SK-N-SH (cell line): ENCODE measurements around the gene CHFR. TPM values are rescaled to one million over a fixed set of nuclear protein-coding genes. Genes with fewer than 3 reads are reported as not detected.

ENCODE experiments used
- CTCF ChIA-PET: fragments of 300-600, 350-600 bp; formaldehyde crosslinking; extraction: SDS; loops from one replicate; lab custom pipeline; 2021; lab: Yijun Ruan, JAX
- POLR2A ChIA-PET: fragments of 350-600 bp; sonication (Branson Sonifier 250); formaldehyde crosslinking; extraction: SDS; loops from one replicate; lab custom pipeline; 2020; ENCODE audit warnings: antibody characterized with exemption, inconsistent platforms; lab: Yijun Ruan, JAX
- DNase-seq: peaks from one replicate; pipeline ENCODE4 v3.0.0; 2012
- H2AFZ ChIP-seq: fragments of 200-600 bp; sonication (generic); 2 replicates; pipeline ENCODE4 v1.8.1; 2016; ENCODE audit warnings: antibody characterized with exemption, mild to moderate bottlenecking, low read depth
- H3F3A ChIP-seq: fragments of 200-600 bp; sonication (generic); replicated peaks from 2 replicates; pipeline ENCODE3; 2016; ENCODE audit warnings: antibody characterized with exemption, mild to moderate bottlenecking; ENCODE audit not compliant: insufficient read depth
- H3K27ac ChIP-seq, 2 experiments: fragments of 200-500 bp in 1 of 2; fragments of 200-600 bp in 1 of 2; sonication (Bioruptor generic) in 1 of 2; sonication (generic), shearing (Covaris generic) in 1 of 2; 2 replicates each; pipeline versions ENCODE4 v1.5.1 to v1.6.1; 2014 to 2016; ENCODE audit warnings: low read depth in 2 of 2, inconsistent platforms in 1 of 2, low read length in 1 of 2, mild to moderate bottlenecking in 1 of 2, mixed read lengths in 1 of 2
- H3K27me3 ChIP-seq: fragments of 200-600 bp; sonication (generic), shearing (Covaris generic); 2 replicates; pipeline ENCODE4 v1.6.1; 2016; ENCODE audit warnings: mixed run types; ENCODE audit not compliant: insufficient read depth
- H3K36me3 ChIP-seq, 2 experiments: fragments of 200-500 bp in 1 of 2; fragments of 200-600 bp in 1 of 2; sonication (Bioruptor generic) in 1 of 2; sonication (generic) in 1 of 2; replicated peaks in 1 of 2; 2 replicates each; pipeline versions ENCODE3 to v1.5.1; 2014 to 2016; ENCODE audit warnings: low read length in 1 of 2, mild to moderate bottlenecking in 1 of 2; ENCODE audit not compliant: insufficient read depth in 2 of 2, control insufficient read depth in 1 of 2
- H3K4me1 ChIP-seq, 2 experiments: fragments of 200-500 bp in 1 of 2; fragments of 200-600 bp in 1 of 2; sonication (Bioruptor generic) in 1 of 2; sonication (generic), shearing (Covaris generic) in 1 of 2; 2 replicates each; pipeline versions ENCODE4 v1.5.1 to v1.6.1; 2014 to 2016; ENCODE audit warnings: low read depth in 1 of 2, low read length in 1 of 2, mixed run types in 1 of 2; ENCODE audit not compliant: insufficient read depth in 2 of 2, control insufficient read depth in 1 of 2
- H3K4me2 ChIP-seq: fragments of 200-600 bp; sonication (generic), shearing (Covaris generic); 2 replicates; pipeline ENCODE4 v1.6.1; 2017; ENCODE audit warnings: mixed run types
- H3K4me3 ChIP-seq, 2 experiments: fragments of 200-500 bp in 1 of 2; fragments of 200-600 bp in 1 of 2; sonication (Bioruptor generic) in 1 of 2; sonication (generic), shearing (Covaris generic) in 1 of 2; 2 replicates each; pipeline versions ENCODE4 v1.5.1 to v1.8.1; 2014 to 2016; ENCODE audit warnings: low read depth in 2 of 2, inconsistent platforms in 1 of 2, low read length in 1 of 2, mild to moderate bottlenecking in 1 of 2, mixed read lengths in 1 of 2, moderate library complexity in 1 of 2
- H3K79me2 ChIP-seq: fragments of 200-600 bp; sonication (generic); 2 replicates; pipeline ENCODE4 v1.8.1; 2017; ENCODE audit warnings: mild to moderate bottlenecking; ENCODE audit not compliant: insufficient read depth
- H3K9ac ChIP-seq: fragments of 200-600 bp; sonication (generic); 2 replicates; pipeline ENCODE4 v1.6.1; 2017; ENCODE audit warnings: mixed run types
- H3K9me2 ChIP-seq: fragments of 200-600 bp; sonication (generic); 2 replicates; pipeline ENCODE4 v1.6.1; 2017; ENCODE audit warnings: mixed run types
- H3K9me3 ChIP-seq: fragments of 200-600 bp; sonication (generic); 2 replicates; pipeline ENCODE4 v1.6.1; 2017; ENCODE audit warnings: mixed run types, mild to moderate bottlenecking, moderate library complexity
- H4K20me1 ChIP-seq: fragments of 200-600 bp; sonication (generic); 2 replicates; pipeline ENCODE4 v1.6.1; 2017; ENCODE audit warnings: mild to moderate bottlenecking, mixed run types; ENCODE audit not compliant: insufficient read depth
- CHD2 ChIP-seq: fragments of 150-350 bp; IDR thresholded peaks from 2 replicates; pipeline ENCODE4 v1.6.1; 2018; ENCODE audit warnings: low read length; ENCODE audit not compliant: partially characterized antibody
- CTCF ChIP-seq: fragments of 200-600 bp; sonication (generic); IDR thresholded peaks from 2 replicates; pipeline ENCODE4 v1.6.1; 2017; ENCODE audit warnings: antibody characterized with exemption, mild to moderate bottlenecking, moderate library complexity
- ELF1 ChIP-seq: IDR thresholded peaks from 2 replicates; pipeline ENCODE4 v1.4.0; 2012
- EZH2phosphoT487 ChIP-seq: fragments of 200-600 bp; sonication (generic); IDR thresholded peaks from 2 replicates; pipeline ENCODE4 v1.6.1; 2017; ENCODE audit warnings: low read depth, mixed run types, mild to moderate bottlenecking, antibody characterized with exemption, moderate library complexity, borderline replicate concordance
- FOXJ3 ChIP-seq: sonication (generic); formaldehyde crosslinking; IDR thresholded peaks from 2 replicates; pipeline ENCODE4 v1.5.1; 2020; ENCODE audit warnings: mild to moderate bottlenecking, missing genetic modification reagents
- FOXM1 ChIP-seq: IDR thresholded peaks from 2 replicates; pipeline ENCODE4 v1.4.0; 2012; ENCODE audit warnings: low read depth, mild to moderate bottlenecking
- GABPA ChIP-seq: IDR thresholded peaks from 2 replicates; pipeline ENCODE4 v1.4.0; 2012; ENCODE audit warnings: low read depth, mild to moderate bottlenecking
- GATA2 ChIP-seq: sonication (generic); formaldehyde crosslinking; IDR thresholded peaks from 2 replicates; pipeline ENCODE4 v1.5.0; 2020; ENCODE audit warnings: mild to moderate bottlenecking, missing genetic modification reagents
- JUND ChIP-seq: IDR thresholded peaks from 2 replicates; pipeline ENCODE4 v1.4.0; 2012
- MEF2A ChIP-seq: IDR thresholded peaks from 2 replicates; pipeline ENCODE4 v1.4.0; 2012; ENCODE audit warnings: low read depth, borderline replicate concordance
- MXI1 ChIP-seq: IDR thresholded peaks from 2 replicates; pipeline ENCODE4 v1.6.1; 2012; ENCODE audit warnings: mild to moderate bottlenecking, low read depth, low read length, improper control_type of control experiment
- NFIC ChIP-seq: IDR thresholded peaks from 2 replicates; pipeline ENCODE4 v1.4.0; 2012; ENCODE audit warnings: borderline replicate concordance
- POLR2AphosphoS5 ChIP-seq: IDR thresholded peaks from 2 replicates; pipeline ENCODE4 v1.6.1; 2012; ENCODE audit warnings: low read depth, low read length
- RCOR1 ChIP-seq: fragments of 150-350 bp; IDR thresholded peaks from 2 replicates; pipeline ENCODE4 v1.6.1; 2017; ENCODE audit warnings: antibody characterized with exemption, low read length
- SIN3A ChIP-seq: IDR thresholded peaks from 2 replicates; pipeline ENCODE4 v1.6.1; 2012; ENCODE audit warnings: low read depth, mild to moderate bottlenecking, low read length, moderate library complexity, borderline replicate concordance
- TAF1 ChIP-seq: IDR thresholded peaks from 2 replicates; pipeline ENCODE4 v1.6.1; 2012; ENCODE audit warnings: low read depth, mild to moderate bottlenecking, low read length, moderate library complexity, borderline replicate concordance
- TEAD4 ChIP-seq: IDR thresholded peaks from 2 replicates; pipeline ENCODE4 v1.4.0; 2012; ENCODE audit warnings: mild to moderate bottlenecking, borderline replicate concordance; ENCODE audit not compliant: insufficient read depth
- USF2 ChIP-seq: fragments of 150-350 bp; IDR thresholded peaks from 2 replicates; pipeline ENCODE4 v1.6.1; 2017; ENCODE audit warnings: antibody characterized with exemption, low read length, low read depth, borderline replicate concordance
- WGBS: methylation state at CpG from one replicate; pipeline ENCODE4 v1.1.6; 2017; ENCODE audit warnings: low lambda C conversion rate; 5-methylcytosine and 5-hydroxymethylcytosine counted together
- polyA plus RNA-seq, 3 experiments: library from polyadenylated mRNA; depleted of rRNA; stranded (reverse); fragments of >200 nt; gene quantifications; 2 replicates each; pipeline ENCODE4 v1.2.3, GENCODE V29; 2012
- TF ChIP-seq, protein P1 (sequence below): IDR thresholded peaks from 2 replicates; pipeline ENCODE4 v1.4.0; 2012; ENCODE audit warnings: low read depth, borderline replicate concordance
- TF ChIP-seq, protein P2 (sequence below): IDR thresholded peaks from 2 replicates; pipeline ENCODE4 v1.4.0; 2012; ENCODE audit warnings: low read depth

The CHFR gene
- polyA plus RNA-seq, 1 of the 3 experiments (the other 2 are of a cell fraction) = 31.6 TPM

DNA sequence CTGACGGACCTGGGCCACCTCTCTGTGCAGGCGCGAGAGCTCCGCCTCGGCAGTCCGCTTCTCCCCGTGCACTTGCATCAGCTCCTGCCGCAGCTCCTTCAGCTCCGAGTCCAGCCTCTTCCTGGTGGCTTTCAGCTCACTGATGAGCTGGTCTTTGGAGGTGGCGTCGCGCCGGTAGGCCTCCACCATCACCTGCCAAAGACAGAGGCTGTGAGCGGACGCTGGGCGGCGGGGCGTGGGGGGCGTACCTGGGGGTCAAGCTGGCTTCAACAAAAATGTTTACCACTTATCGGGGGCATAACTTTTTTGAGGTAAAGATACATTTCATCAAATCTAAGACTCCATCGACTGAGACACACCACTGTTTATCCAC lies 98.3 kb downstream of the CHFR start:
- peaks cover 10% of the 10 kb centered on the region; the same call in 1 of the 2 replicates for H3K79me2 ChIP-seq
- peaks cover 42 to 62% of the 10 kb centered on the region in 2 experiments for H3K36me3 ChIP-seq
- no peak overlapping the region for H3K27ac ChIP-seq
- WGBS = 96% methylated on average over 21 of the region's 21 CpGs
- H3K9ac ChIP-seq = no peak overlapping the region
- TF ChIP-seq CTCF (no peak), TAF1 (no peak), MEF2A (no peak), NFIC (no peak), RCOR1 (no peak), EZH2phosphoT487 (no peak), ELF1 (no peak), GATA2 (CRISPR knock-in tag) (no peak), CHD2 (no peak), TEAD4 (no peak), POLR2AphosphoS5 (no peak), JUND (no peak), FOXJ3 (CRISPR knock-in tag) (no peak), USF2 (no peak), GABPA (no peak), SIN3A (no peak), MXI1 (no peak), FOXM1 (no peak)
- TF ChIP-seq, protein P1, sequence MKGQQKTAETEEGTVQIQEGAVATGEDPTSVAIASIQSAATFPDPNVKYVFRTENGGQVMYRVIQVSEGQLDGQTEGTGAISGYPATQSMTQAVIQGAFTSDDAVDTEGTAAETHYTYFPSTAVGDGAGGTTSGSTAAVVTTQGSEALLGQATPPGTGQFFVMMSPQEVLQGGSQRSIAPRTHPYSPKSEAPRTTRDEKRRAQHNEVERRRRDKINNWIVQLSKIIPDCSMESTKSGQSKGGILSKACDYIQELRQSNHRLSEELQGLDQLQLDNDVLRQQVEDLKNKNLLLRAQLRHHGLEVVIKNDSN = no peak
- TF ChIP-seq, protein P2, sequence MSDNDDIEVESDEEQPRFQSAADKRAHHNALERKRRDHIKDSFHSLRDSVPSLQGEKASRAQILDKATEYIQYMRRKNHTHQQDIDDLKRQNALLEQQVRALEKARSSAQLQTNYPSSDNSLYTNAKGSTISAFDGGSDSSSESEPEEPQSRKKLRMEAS = no peak
- TF ChIP-seq, all 33 proteins: peak for 0
- CTCF ChIA-PET = no interaction called here
- POLR2A ChIA-PET = no interaction called here
- Histone ChIP-seq H2AFZ (no peak overlapping the region), H3K27me3 (no peaks in the 10 kb centered on the region), H4K20me1 (peaks cover 42% of the 10 kb centered on the region), H3K4me2 (no peak overlapping the region), H3K4me3 (no peak overlapping the region), H3F3A (peaks cover 7% of the 10 kb centered on the region), H3K9me2 (no peaks in the 10 kb centered on the region), H3K9me3 (no peaks in the 10 kb centered on the region), H3K4me1 (no peaks in the 10 kb centered on the region)
- no peak for DNase-seq
